Endothelial cell of umbilical vein (primary cell): ENCODE measurements around the gene ACTMAP.
"Not testable (repeated sequence)": the region's sequence is repeated elsewhere in the genome, so short reads cannot be mapped to it uniquely, and the experiment has no call there.

Source experiments
- POLR2A ChIP-seq: IDR thresholded peaks from 2 replicates; pipeline ENCODE4 v1.6.1; 2012; ENCODE audit warnings: low read depth, mild to moderate bottlenecking, control low read depth, low read length
- TF ChIP-seq, protein P1 (sequence below), 2 donors: IDR thresholded peaks; 1 replicate in 1 of 2; 2 replicates in 1 of 2; pipeline ENCODE4 v1.5.1; 2011; ENCODE audit warnings: low read length in 2 of 2, mild to moderate bottlenecking in 2 of 2, moderate library complexity in 2 of 2, control low read depth in 1 of 2, inconsistent platforms in 1 of 2, low read depth in 1 of 2; ENCODE audit not compliant: insufficient read depth in 1 of 2; ENCODE audit errors: extremely low read depth in 1 of 2

GRCh38 chr19:40730065-40730464 is 20.2 kb downstream of the ACTMAP start:
- not testable (repeated sequence) for TF ChIP-seq POLR2A
- TF ChIP-seq, protein P1, sequence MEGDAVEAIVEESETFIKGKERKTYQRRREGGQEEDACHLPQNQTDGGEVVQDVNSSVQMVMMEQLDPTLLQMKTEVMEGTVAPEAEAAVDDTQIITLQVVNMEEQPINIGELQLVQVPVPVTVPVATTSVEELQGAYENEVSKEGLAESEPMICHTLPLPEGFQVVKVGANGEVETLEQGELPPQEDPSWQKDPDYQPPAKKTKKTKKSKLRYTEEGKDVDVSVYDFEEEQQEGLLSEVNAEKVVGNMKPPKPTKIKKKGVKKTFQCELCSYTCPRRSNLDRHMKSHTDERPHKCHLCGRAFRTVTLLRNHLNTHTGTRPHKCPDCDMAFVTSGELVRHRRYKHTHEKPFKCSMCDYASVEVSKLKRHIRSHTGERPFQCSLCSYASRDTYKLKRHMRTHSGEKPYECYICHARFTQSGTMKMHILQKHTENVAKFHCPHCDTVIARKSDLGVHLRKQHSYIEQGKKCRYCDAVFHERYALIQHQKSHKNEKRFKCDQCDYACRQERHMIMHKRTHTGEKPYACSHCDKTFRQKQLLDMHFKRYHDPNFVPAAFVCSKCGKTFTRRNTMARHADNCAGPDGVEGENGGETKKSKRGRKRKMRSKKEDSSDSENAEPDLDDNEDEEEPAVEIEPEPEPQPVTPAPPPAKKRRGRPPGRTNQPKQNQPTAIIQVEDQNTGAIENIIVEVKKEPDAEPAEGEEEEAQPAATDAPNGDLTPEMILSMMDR (IDR thresholded peaks at IDR 0.05; ENCODE audit: extremely low read depth in 1 of 2, insufficient read depth in 1 of 2, low read depth in 1 of 2, low read length in 2 of 2), result not testable (repeated sequence)
